ENCODE data around the gene PLEKHG2. TPM values are rescaled to one million over a fixed set of nuclear protein-coding genes. Genes with fewer than 3 reads are reported as not detected.
A peak's percentile ranks its signal among the peaks of the same experiment; 100 is the strongest.

Gene PLEKHG2
- total RNA-seq, 2 experiments from 2014 or later, result 30.4 to 65.9 TPM

GRCh38 chr19:39405261-39405957, 7.1 kb upstream of the PLEKHG2 start:
- TF ChIP-seq EZH2phosphoT487 (IDR thresholded peaks at IDR 0.05; ENCODE audit: borderline replicate concordance, low read depth, low read length) (no peak), CTCF (conservative IDR thresholded peaks at IDR 0.05; ENCODE audit: low read length) (no peak)
- Histone ChIP-seq H3K36me3 (ENCODE audit: insufficient read depth, low read length) (peaks cover 19% of the 10 kb centered on the region), H4K20me1 (ENCODE audit: insufficient read depth, low read length) (peaks cover 4% of the 10 kb centered on the region), H3K27ac (ENCODE audit: low read depth, low read length, poor library complexity, severe bottlenecking) (peak overlapping the region; percentile 91), H3K4me1 (ENCODE audit: insufficient read depth, low read length, poor library complexity, severe bottlenecking) (peaks cover 66% of the 10 kb centered on the region), H3K9me2 (ENCODE audit: insufficient read depth, low read length) (no peaks in the 10 kb centered on the region), H3K4me3 (ENCODE audit: low read depth, low read length, poor library complexity, severe bottlenecking) (peak overlapping the region; percentile 96), H3K9me3 (ENCODE audit: low read length) (no peaks in the 10 kb centered on the region), H2AFZ (ENCODE audit: low read length) (no peak overlapping the region; the same call in 1 of the 2 replicates), H3K4me2 (ENCODE audit: low read length) (peak overlapping the region; percentile 96), H3K79me2 (ENCODE audit: insufficient read depth, low read depth, low read length) (peaks cover 27% of the 10 kb centered on the region)
- no TSS peak for BruUV-seq (replicated peaks)
- ChIA-PET POLR2A (interaction anchor here (1.3 kb wide), 1 partner anchor 41 kb away, joined by 3 read pairs; no protein-coding TSS in a partner anchor), CTCF (ENCODE audit: unreplicated experiment) (no interaction called here)
- peak; percentile 56 for DNase-seq (ENCODE audit: low spot score)
- intact Hi-C loops (cut with micrococcal nuclease; ENCODE audit: unreplicated experiment), result loop anchor here (10.0 kb wide), 2 partner anchors 549 to 551 kb away; no protein-coding TSS in a partner anchor

- intact Hi-C loops (cut with micrococcal nuclease; ENCODE audit: unreplicated experiment), result loop anchor here (10.0 kb wide), 2 partner anchors 549 to 551 kb away; no protein-coding TSS in a partner anchor
- DNase-seq (ENCODE audit: low spot score), result peak; percentile 84
- H3K4me2 ChIP-seq (ENCODE audit: low read length), result peak overlapping the region; percentile 96
- ChIA-PET CTCF (ENCODE audit: unreplicated experiment) (no interaction called here), POLR2A (interaction anchor here (1.1 to 1.3 kb wide), 2 partner anchors 30 to 41 kb away, joined by 3 to 4 read pairs; partner anchors contain the start of gene RPS16)
- TF ChIP-seq CTCF (conservative IDR thresholded peaks at IDR 0.05; ENCODE audit: low read length) (no peak), EZH2phosphoT487 (IDR thresholded peaks at IDR 0.05; ENCODE audit: borderline replicate concordance, low read depth, low read length) (no peak)
- H3K4me1 ChIP-seq (ENCODE audit: insufficient read depth, low read length, poor library complexity, severe bottlenecking), result peaks cover 66% of the 10 kb centered on the region
- no peak overlapping the region for H2AFZ ChIP-seq (ENCODE audit: low read length)
- BruUV-seq (replicated peaks), result no TSS peak
- H3K27ac ChIP-seq (ENCODE audit: low read depth, low read length, poor library complexity, severe bottlenecking), result peak overlapping the region; percentile 91
- peak overlapping the region; percentile 96 for H3K4me3 ChIP-seq (ENCODE audit: low read depth, low read length, poor library complexity, severe bottlenecking)
- H4K20me1 ChIP-seq (ENCODE audit: insufficient read depth, low read length), result peaks cover 4% of the 10 kb centered on the region
- H3K9me3 ChIP-seq (ENCODE audit: low read length), result no peaks in the 10 kb centered on the region
- no peaks in the 10 kb centered on the region for H3K9me2 ChIP-seq (ENCODE audit: insufficient read depth, low read length)
- peaks cover 27% of the 10 kb centered on the region for H3K79me2 ChIP-seq (ENCODE audit: insufficient read depth, low read depth, low read length)
- H3K36me3 ChIP-seq (ENCODE audit: insufficient read depth, low read length), result peaks cover 19% of the 10 kb centered on the region
Measured at GRCh38 chr19:39405958-39406655, 6.4 kb upstream of the PLEKHG2 start.

Measured in OCI-LY7 (cell line).